Activated CD4-positive, alpha-beta T cell treated with anti-CD3 and anti-CD28 coated beads, Interleukin-2, amount 10 ng/mL, durations not matched to agents 24 days and 14 days (primary cell): ENCODE measurements around the gene DLG2. TPM values are rescaled to one million over a fixed set of nuclear protein-coding genes. Genes with fewer than 3 reads are reported as not detected.

Experiments used
- DNase-seq: peaks from one replicate; pipeline ENCODE4 v3.0.0; 2022
- H3K27ac Mint-ChIP-seq: one replicate; pipeline ENCODE4 v1.8.0; 2022; ENCODE audit warnings: mild to moderate bottlenecking, mixed read lengths
- H3K27me3 Mint-ChIP-seq: one replicate; pipeline ENCODE4 v1.8.0; 2022; ENCODE audit warnings: mixed read lengths
- H3K36me3 Mint-ChIP-seq: one replicate; pipeline ENCODE4 v1.8.0; 2022; ENCODE audit warnings: low read depth, mild to moderate bottlenecking, mixed read lengths
- H3K4me1 Mint-ChIP-seq: one replicate; pipeline ENCODE4 v1.8.0; 2021; ENCODE audit warnings: mixed read lengths
- H3K4me3 Mint-ChIP-seq: one replicate; pipeline ENCODE4 v1.8.0; 2022; ENCODE audit warnings: mild to moderate bottlenecking, moderate library complexity, mixed read lengths
- H3K9me3 Mint-ChIP-seq: one replicate; pipeline ENCODE4 v1.8.0; 2021; ENCODE audit warnings: mixed read lengths
- intact Hi-C: fragments of 100-400 bp; cut with micrococcal nuclease; formaldehyde crosslinking; loops from one replicate; pipeline ENCODE4 v1.15.1; 2023
- total RNA-seq: library from RNA; stranded (reverse); gene quantifications from 2 replicates; pipeline ENCODE4 v1.2.3, GENCODE V29; 2022

The DLG2 gene
- total RNA-seq, 1 donor from 2014 or later, result 1.0 TPM

GRCh38 chr11:83709434-83709833 is 1917.7 kb downstream of the DLG2 start:
- H3K4me1 Mint-ChIP-seq, result no peaks in the 10 kb centered on the region
- H3K9me3 Mint-ChIP-seq, result no peaks in the 10 kb centered on the region
- no peaks in the 10 kb centered on the region for H3K36me3 Mint-ChIP-seq
- DNase-seq, result no peak
- H3K27me3 Mint-ChIP-seq, result no peaks in the 10 kb centered on the region
- H3K27ac Mint-ChIP-seq, result no peak overlapping the region
- H3K4me3 Mint-ChIP-seq, result no peak overlapping the region
- intact Hi-C loops, result no loop called here

GRCh38 chr11:83706566-83706965 is 1920.6 kb downstream of the DLG2 start:
- Mint-ChIP-seq H3K4me1 (no peaks in the 10 kb centered on the region), H3K27ac (no peak overlapping the region), H3K27me3 (no peaks in the 10 kb centered on the region), H3K36me3 (no peaks in the 10 kb centered on the region), H3K9me3 (no peaks in the 10 kb centered on the region), H3K4me3 (no peak overlapping the region)
- no peak for DNase-seq
- intact Hi-C loops, result no loop called here

GRCh38 chr11:83702796-83703195 is 1924.3 kb downstream of the DLG2 start:
- Mint-ChIP-seq H3K4me3 (no peak overlapping the region), H3K9me3 (no peaks in the 10 kb centered on the region), H3K27ac (no peak overlapping the region), H3K27me3 (no peaks in the 10 kb centered on the region), H3K4me1 (no peaks in the 10 kb centered on the region), H3K36me3 (no peaks in the 10 kb centered on the region)
- intact Hi-C loops, result no loop called here
- no peak for DNase-seq

GRCh38 chr11:83697518-83697917 is 1929.6 kb downstream of the DLG2 start:
- Mint-ChIP-seq H3K36me3 (no peaks in the 10 kb centered on the region), H3K9me3 (no peaks in the 10 kb centered on the region)

GRCh38 chr11:83695046-83695445 is 1932.1 kb downstream of the DLG2 start:
- no peak for DNase-seq
- intact Hi-C loops, result no loop called here
- H3K9me3 Mint-ChIP-seq, result no peaks in the 10 kb centered on the region
- no peaks in the 10 kb centered on the region for H3K36me3 Mint-ChIP-seq
- H3K4me3 Mint-ChIP-seq, result no peak overlapping the region
- H3K27me3 Mint-ChIP-seq, result no peaks in the 10 kb centered on the region
- no peaks in the 10 kb centered on the region for H3K4me1 Mint-ChIP-seq
- H3K27ac Mint-ChIP-seq, result no peak overlapping the region

More at GRCh38 chr11:83697518-83697917, 1929.6 kb downstream of the DLG2 start:
- H3K4me1 Mint-ChIP-seq, result no peaks in the 10 kb centered on the region
- no peaks in the 10 kb centered on the region for H3K27me3 Mint-ChIP-seq
- DNase-seq, result no peak
- no peak overlapping the region for H3K27ac Mint-ChIP-seq
- intact Hi-C loops, result no loop called here
- no peak overlapping the region for H3K4me3 Mint-ChIP-seq

- Mint-ChIP-seq H3K36me3 (no peaks in the 10 kb centered on the region), H3K4me1 (no peaks in the 10 kb centered on the region), H3K27me3 (no peaks in the 10 kb centered on the region), H3K4me3 (no peak overlapping the region), H3K9me3 (no peaks in the 10 kb centered on the region), H3K27ac (no peak overlapping the region)
- DNase-seq, result no peak
- intact Hi-C loops, result no loop called here
These were observed 1932.8 kb downstream of the DLG2 start for GRCh38 chr11:83694191-83694910.

- Mint-ChIP-seq H3K27me3 (no peaks in the 10 kb centered on the region), H3K9me3 (no peaks in the 10 kb centered on the region), H3K27ac (no peak overlapping the region)
These were observed 1933.7 kb downstream of the DLG2 start for GRCh38 chr11:83693306-83693992.

GRCh38 chr11:83692675-83693074 is 1934.5 kb downstream of the DLG2 start:
- intact Hi-C loops, result no loop called here
- no peaks in the 10 kb centered on the region for H3K36me3 Mint-ChIP-seq
- DNase-seq, result no peak
- no peak overlapping the region for H3K27ac Mint-ChIP-seq
- H3K4me1 Mint-ChIP-seq, result no peaks in the 10 kb centered on the region
- H3K27me3 Mint-ChIP-seq, result no peaks in the 10 kb centered on the region
- no peaks in the 10 kb centered on the region for H3K9me3 Mint-ChIP-seq
- no peak overlapping the region for H3K4me3 Mint-ChIP-seq

More at GRCh38 chr11:83693306-83693992, 1933.7 kb downstream of the DLG2 start:
- H3K4me3 Mint-ChIP-seq, result no peak overlapping the region
- no peaks in the 10 kb centered on the region for H3K36me3 Mint-ChIP-seq
- H3K4me1 Mint-ChIP-seq, result no peaks in the 10 kb centered on the region
- no peak for DNase-seq
- intact Hi-C loops, result no loop called here

GRCh38 chr11:83691451-83691950 is 1935.6 kb downstream of the DLG2 start:
- intact Hi-C loops, result no loop called here

GRCh38 chr11:83689144-83689780 is 1937.9 kb downstream of the DLG2 start:
- Mint-ChIP-seq H3K9me3 (no peaks in the 10 kb centered on the region), H3K27ac (no peak overlapping the region), H3K36me3 (no peaks in the 10 kb centered on the region), H3K4me1 (no peaks in the 10 kb centered on the region), H3K27me3 (no peaks in the 10 kb centered on the region), H3K4me3 (no peak overlapping the region)
- intact Hi-C loops, result no loop called here
- DNase-seq, result no peak

More at GRCh38 chr11:83691451-83691950, 1935.6 kb downstream of the DLG2 start:
- H3K36me3 Mint-ChIP-seq, result no peaks in the 10 kb centered on the region
- no peak for DNase-seq
- H3K4me1 Mint-ChIP-seq, result no peaks in the 10 kb centered on the region
- H3K27me3 Mint-ChIP-seq, result no peaks in the 10 kb centered on the region
- no peaks in the 10 kb centered on the region for H3K9me3 Mint-ChIP-seq
- H3K4me3 Mint-ChIP-seq, result no peak overlapping the region
- H3K27ac Mint-ChIP-seq, result no peak overlapping the region

- Mint-ChIP-seq H3K4me3 (no peak overlapping the region), H3K4me1 (no peaks in the 10 kb centered on the region), H3K36me3 (no peaks in the 10 kb centered on the region), H3K27me3 (no peaks in the 10 kb centered on the region), H3K27ac (no peak overlapping the region), H3K9me3 (no peaks in the 10 kb centered on the region)
- intact Hi-C loops, result no loop called here
- no peak for DNase-seq
These were observed 1939.4 kb downstream of the DLG2 start for GRCh38 chr11:83687787-83688186.

- Mint-ChIP-seq H3K27me3 (no peaks in the 10 kb centered on the region), H3K4me1 (no peaks in the 10 kb centered on the region), H3K4me3 (no peak overlapping the region), H3K9me3 (no peaks in the 10 kb centered on the region), H3K36me3 (no peaks in the 10 kb centered on the region), H3K27ac (no peak overlapping the region)
- DNase-seq, result no peak
- intact Hi-C loops, result no loop called here
These were observed 1941.4 kb downstream of the DLG2 start for GRCh38 chr11:83685730-83686129.

GRCh38 chr11:83684071-83684470 is 1943.1 kb downstream of the DLG2 start:
- intact Hi-C loops, result no loop called here
- DNase-seq, result no peak
- no peaks in the 10 kb centered on the region for H3K4me1 Mint-ChIP-seq
- H3K27ac Mint-ChIP-seq, result no peak overlapping the region
- no peaks in the 10 kb centered on the region for H3K27me3 Mint-ChIP-seq
- no peaks in the 10 kb centered on the region for H3K9me3 Mint-ChIP-seq
- H3K36me3 Mint-ChIP-seq, result no peaks in the 10 kb centered on the region
- H3K4me3 Mint-ChIP-seq, result no peak overlapping the region

GRCh38 chr11:83682611-83682973 is 1944.6 kb downstream of the DLG2 start:
- H3K27ac Mint-ChIP-seq, result no peak overlapping the region
- intact Hi-C loops, result no loop called here
- no peak for DNase-seq
- H3K27me3 Mint-ChIP-seq, result no peaks in the 10 kb centered on the region
- H3K4me1 Mint-ChIP-seq, result no peaks in the 10 kb centered on the region
- no peaks in the 10 kb centered on the region for H3K9me3 Mint-ChIP-seq
- H3K4me3 Mint-ChIP-seq, result no peak overlapping the region
- H3K36me3 Mint-ChIP-seq, result no peaks in the 10 kb centered on the region
